B cell (primary cell): ENCODE results near the gene FSIP1. TPM values are rescaled to one million over a fixed set of nuclear protein-coding genes. Genes with fewer than 3 reads are reported as not detected.

Experiments used
- ATAC-seq: fragments of 200-7000 bp; cut with Tn5 transposase; one replicate; pipeline ENCODE4 v1.10.0; 2021; ENCODE audit warnings: low read depth, mild to moderate bottlenecking, moderate number of reproducible peaks, moderate library complexity
- CTCF ChIA-PET: fragments of 350-600 bp; sonication (Branson Sonifier 250); formaldehyde crosslinking; loops from one replicate; lab custom pipeline; 2021; ENCODE audit warnings: antibody characterized with exemption, inconsistent platforms; lab: Charles Lee
- POLR2A ChIA-PET: fragments of 350-600 bp; sonication (Branson Sonifier 250); formaldehyde crosslinking; loops from one replicate; lab custom pipeline; 2021; ENCODE audit warnings: antibody characterized with exemption; lab: Charles Lee
- DNase-seq: peaks from one replicate; pipeline ENCODE4 v3.0.0; 2013
- H2AFZ ChIP-seq: 2 replicates; pipeline ENCODE4 v1.6.1; 2012; ENCODE audit warnings: mild to moderate bottlenecking, low read depth, low read length; ENCODE audit not compliant: insufficient read depth, poor library complexity, severe bottlenecking
- H3K27ac ChIP-seq, 2 donors: 1 replicate in 1 of 2; 2 replicates in 1 of 2; pipeline ENCODE4 v1.5.1; 2012 to 2013; ENCODE audit warnings: low read length in 2 of 2, mild to moderate bottlenecking in 2 of 2, moderate library complexity in 1 of 2
- H3K27me3 ChIP-seq, 4 experiments: fragments of 200-600 bp in 1 of 4; sonication (generic) in 1 of 4; replicated peaks in 1 of 4; 1 replicate in 2 of 4; 2 replicates in 2 of 4; pipeline versions ENCODE4 v1.6.1 to v1.7.0; 2013 to 2016; ENCODE audit warnings: low read length in 3 of 4, mild to moderate bottlenecking in 2 of 4, mixed read lengths in 1 of 4, moderate library complexity in 1 of 4; ENCODE audit not compliant: insufficient read depth in 4 of 4, control insufficient read depth in 3 of 4; ENCODE audit errors: control extremely low read depth in 1 of 4
- H3K36me3 ChIP-seq, 2 experiments: replicated peaks in 1 of 2; 1 replicate in 1 of 2; 2 replicates in 1 of 2; pipeline versions ENCODE4 v1.6.1 to v1.7.1; 2013; ENCODE audit warnings: low read length in 1 of 2; ENCODE audit not compliant: insufficient read depth in 2 of 2, control insufficient read depth in 1 of 2; ENCODE audit errors: control extremely low read depth in 1 of 2, extremely low read depth in 1 of 2
- H3K4me1 ChIP-seq, 2 donors: fragments of 200-600 bp in 1 of 2; sonication (generic) in 1 of 2; 1 replicate in 1 of 2; 2 replicates in 1 of 2; pipeline versions ENCODE4 v1.5.1 to v1.6.1; 2013 to 2017; ENCODE audit warnings: low read length in 2 of 2; ENCODE audit not compliant: control insufficient read depth in 2 of 2, insufficient read depth in 2 of 2
- H3K4me2 ChIP-seq: replicated peaks from 2 replicates; pipeline ENCODE3; 2012; ENCODE audit warnings: mild to moderate bottlenecking, low read depth, low read length; ENCODE audit not compliant: poor library complexity, severe bottlenecking
- H3K4me3 ChIP-seq, 5 experiments: fragments of 200-600 bp in 1 of 5; sonication (generic) in 1 of 5; 1 replicate in 3 of 5; 2 replicates in 2 of 5; pipeline versions ENCODE4 v1.5.1 to v1.7.0; 2011 to 2016; ENCODE audit warnings: low read length in 4 of 5, mild to moderate bottlenecking in 4 of 5, low read depth in 2 of 5, control low read depth in 1 of 5, moderate library complexity in 1 of 5; ENCODE audit not compliant: insufficient read depth in 1 of 5; ENCODE audit errors: control extremely low read depth in 1 of 5, extremely low read depth in 1 of 5
- H3K79me2 ChIP-seq: fragments of 200-600 bp; sonication (generic); one replicate; pipeline ENCODE4 v1.6.0; 2016; ENCODE audit warnings: low read length; ENCODE audit not compliant: control insufficient read depth, insufficient read depth
- H3K9ac ChIP-seq: fragments of 200-600 bp; sonication (generic); 2 replicates; pipeline ENCODE4 v1.6.1; 2017; ENCODE audit warnings: mild to moderate bottlenecking, low read length, moderate library complexity
- H3K9me3 ChIP-seq, 3 donors: one replicate each; pipeline versions ENCODE4 v1.6.1 to v1.7.1; 2013; ENCODE audit warnings: low read length in 2 of 3; ENCODE audit not compliant: control insufficient read depth in 2 of 3, insufficient read depth in 1 of 3; ENCODE audit errors: control extremely low read depth in 1 of 3
- H4K20me1 ChIP-seq: 2 replicates; pipeline ENCODE4 v1.6.0; 2012; ENCODE audit warnings: mild to moderate bottlenecking, low read length; ENCODE audit not compliant: insufficient read depth, control insufficient read depth, poor library complexity, severe bottlenecking
- H3K27ac Mint-ChIP-seq: one replicate; pipeline ENCODE4 v1.8.0; 2021; ENCODE audit warnings: mixed read lengths
- H3K27me3 Mint-ChIP-seq: one replicate; pipeline ENCODE4 v1.8.0; 2021; ENCODE audit warnings: mixed read lengths
- H3K4me1 Mint-ChIP-seq: one replicate; pipeline ENCODE4 v1.8.0; 2021; ENCODE audit warnings: mixed read lengths
- H3K4me3 Mint-ChIP-seq: one replicate; pipeline ENCODE4 v1.8.0; 2021; ENCODE audit warnings: mixed read lengths
- H3K9me3 Mint-ChIP-seq: one replicate; pipeline ENCODE4 v1.8.0; 2022; ENCODE audit warnings: mixed read lengths; ENCODE audit not compliant: insufficient read depth
- EZH2 ChIP-seq: IDR thresholded peaks from 2 replicates; pipeline ENCODE4 v1.6.1; 2012; ENCODE audit warnings: borderline replicate concordance, low read depth, mild to moderate bottlenecking, moderate library complexity, low read length; ENCODE audit not compliant: insufficient read depth, poor library complexity, severe bottlenecking
- WGBS: methylation state at CpG from one replicate; pipeline ENCODE4 v1.1.5; 2013; ENCODE audit warnings: missing lambda C conversion rate; ENCODE audit not compliant: insufficient coverage; 5-methylcytosine and 5-hydroxymethylcytosine counted together
- intact Hi-C: fragments of 100-400 bp; cut with micrococcal nuclease; formaldehyde crosslinking; loops from one replicate; pipeline ENCODE4 v1.10.0; 2022
- polyA plus RNA-seq: library from polyadenylated mRNA; depleted of rRNA; stranded (reverse); fragments of >200 nt; gene quantifications from 2 replicates; pipeline ENCODE4 v1.2.3, GENCODE V29; 2012
- total RNA-seq, 2 donors: library from RNA; stranded (reverse); fragments of 120-200 nt in 1 of 2; gene quantifications; 1 replicate in 1 of 2; 2 replicates in 1 of 2; pipeline versions ENCODE4 v1.2.3 to v1.2.4, GENCODE V29; 2013 to 2022

FSIP1 gene
- total and polyA plus RNA-seq, 2 donors (not counting 1 experiment from before 2014, with no cell fraction given), result 0.19 to 0.49 TPM

GRCh38 chr15:39551476-39551875, 231.2 kb downstream of the FSIP1 start:
- no peak overlapping the region for H3K4me3 Mint-ChIP-seq
- H3K27me3 ChIP-seq, result peaks cover 0 to 3% (median 0%) of the 10 kb centered on the region in 4 experiments

More at GRCh38 chr15:39551476-39551875, 231.2 kb downstream of the FSIP1 start:
- H3K4me3 ChIP-seq, result no peak overlapping the region
- H3K4me2 ChIP-seq, result no peak overlapping the region
- POLR2A ChIA-PET, result no interaction called here
- H3K27me3 Mint-ChIP-seq, result peaks cover 3% of the 10 kb centered on the region
- H3K4me1 Mint-ChIP-seq, result no peaks in the 10 kb centered on the region
- no peak overlapping the region for H3K9ac ChIP-seq
- no peak overlapping the region for H2AFZ ChIP-seq
- no peaks in the 10 kb centered on the region for H3K4me1 ChIP-seq
- no CpG with 5 or more reads among the region's 2 CpGs for WGBS
- H4K20me1 ChIP-seq, result no peaks in the 10 kb centered on the region
- no peaks in the 10 kb centered on the region for H3K9me3 ChIP-seq
- DNase-seq (no peak), ATAC-seq (no peak)
- H3K27ac Mint-ChIP-seq, result no peak overlapping the region
- no peak for TF ChIP-seq EZH2
- no peak overlapping the region for H3K27ac ChIP-seq
- H3K9me3 Mint-ChIP-seq, result no peaks in the 10 kb centered on the region
- intact Hi-C loops, result no loop called here
- no peaks in the 10 kb centered on the region for H3K36me3 ChIP-seq
- CTCF ChIA-PET, result no interaction called here
- H3K79me2 ChIP-seq, result no peaks in the 10 kb centered on the region

Other genes starting within 250 kb of the FSIP1 start
- 4.3 and 5.6 TPM in 2 replicates for gene THBS1, start 201.8 kb downstream of the FSIP1 start, total RNA-seq
- 0.42 and 0.63 TPM in 2 replicates for gene THBS1, start 201.8 kb downstream of the FSIP1 start, polyA plus RNA-seq
- 0.30 and 0.39 TPM in 2 replicates for gene GPR176, start 137.4 kb upstream of the FSIP1 start, total RNA-seq
- 0.07 TPM in 2 replicates for gene GPR176, start 137.4 kb upstream of the FSIP1 start, polyA plus RNA-seq
- 39.3 and 40.4 TPM in 2 replicates for gene EIF2AK4, start 151.3 kb upstream of the FSIP1 start, total RNA-seq
- 10.6 and 11.3 TPM in 2 replicates for gene EIF2AK4, start 151.3 kb upstream of the FSIP1 start, polyA plus RNA-seq